ENCODE measurements around the gene PCCA.
"Not testable (repeated sequence)": the region's sequence is repeated elsewhere in the genome, so short reads cannot be mapped to it uniquely, and the experiment has no call there.

Gene PCCA

GRCh38 chr13:100552755-100553154 lies 463.9 kb downstream of the PCCA start:
- no peak for DNase-seq

DNA sequence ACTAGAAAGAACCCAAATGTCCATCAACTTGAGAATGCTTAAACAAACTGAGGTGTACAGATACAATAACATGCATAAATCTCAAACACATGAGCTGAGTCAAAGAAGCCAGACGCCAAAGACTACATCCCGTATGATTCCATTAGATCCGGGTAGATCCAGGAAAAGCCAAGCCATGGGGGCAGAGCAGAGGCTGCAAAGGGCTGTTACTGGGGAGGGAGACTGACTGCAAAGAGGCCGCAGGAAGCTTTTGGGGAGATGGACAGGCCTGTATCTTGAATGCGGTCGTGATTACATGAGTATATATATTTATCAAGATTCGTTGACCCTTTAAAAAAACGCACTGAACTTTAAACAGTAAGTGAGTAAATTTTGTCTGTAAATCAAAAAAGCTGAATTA lies 471.0 kb downstream of the PCCA start:
- DNase-seq, result no peak

DNA sequence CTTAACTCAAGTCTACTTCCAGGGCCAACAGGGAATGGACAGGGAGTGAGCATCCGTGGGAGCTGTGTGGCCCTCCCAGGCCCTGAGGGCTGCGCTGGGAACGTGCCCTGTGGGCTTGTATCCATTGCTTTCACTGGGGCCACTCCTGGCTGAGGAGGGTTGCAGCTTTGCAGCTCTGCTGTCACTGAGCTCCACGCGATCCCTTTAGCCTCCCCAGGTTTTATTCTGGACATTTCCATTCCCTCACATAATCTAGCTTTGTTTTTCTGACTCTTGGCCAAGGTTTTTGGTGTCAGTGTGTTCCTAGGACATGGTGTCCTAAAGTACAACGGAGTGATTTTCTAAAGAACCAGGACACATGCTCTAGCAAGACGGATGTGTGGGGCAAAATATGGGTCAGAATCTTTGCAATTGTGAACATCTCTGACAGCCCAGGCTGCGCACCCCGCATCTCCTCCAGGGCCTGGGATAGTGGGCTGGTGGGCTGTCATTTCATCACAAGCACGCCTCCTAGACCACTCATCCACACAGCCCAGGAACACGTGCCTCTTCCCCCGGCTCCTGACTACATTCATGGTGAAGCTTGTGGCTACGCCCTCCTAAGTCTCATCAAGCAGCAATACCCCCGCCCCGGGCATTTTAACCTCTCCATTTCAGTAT lies 471.7 kb downstream of the PCCA start:
- DNase-seq, result no peak

- DNase-seq, result no peak
These were observed 472.2 kb downstream of the PCCA start for GRCh38 chr13:100561158-100561499.

DNA sequence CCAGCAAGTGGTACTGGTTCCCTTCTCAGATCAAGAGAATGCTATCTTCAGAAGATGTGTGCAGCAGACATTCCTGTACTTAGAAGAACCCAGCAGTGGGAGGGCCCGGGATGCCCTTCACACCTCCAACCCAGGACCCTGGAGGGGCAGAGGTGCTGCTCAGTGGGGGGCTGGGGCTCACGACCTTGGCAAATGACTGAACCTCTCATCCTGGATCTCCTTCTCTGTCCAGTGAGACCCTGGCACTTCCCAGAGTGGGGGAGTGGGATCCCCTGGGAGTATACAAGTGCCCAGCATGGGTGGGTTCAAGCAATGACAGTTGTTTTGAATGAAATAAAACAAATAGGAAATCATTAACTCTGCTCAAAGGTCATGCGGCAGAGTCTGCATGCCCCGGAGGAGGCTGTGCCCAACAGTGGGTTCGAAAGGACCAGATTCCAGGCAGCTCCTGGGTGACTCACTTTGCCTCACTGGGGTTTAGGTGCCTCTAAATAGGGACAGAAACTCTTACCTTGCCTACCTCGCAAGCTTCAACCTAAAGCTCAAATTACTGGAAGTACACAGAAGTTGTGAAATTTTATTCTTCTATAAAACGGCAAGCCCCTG lies 472.8 kb downstream of the PCCA start:
- DNase-seq, result no peak

DNA sequence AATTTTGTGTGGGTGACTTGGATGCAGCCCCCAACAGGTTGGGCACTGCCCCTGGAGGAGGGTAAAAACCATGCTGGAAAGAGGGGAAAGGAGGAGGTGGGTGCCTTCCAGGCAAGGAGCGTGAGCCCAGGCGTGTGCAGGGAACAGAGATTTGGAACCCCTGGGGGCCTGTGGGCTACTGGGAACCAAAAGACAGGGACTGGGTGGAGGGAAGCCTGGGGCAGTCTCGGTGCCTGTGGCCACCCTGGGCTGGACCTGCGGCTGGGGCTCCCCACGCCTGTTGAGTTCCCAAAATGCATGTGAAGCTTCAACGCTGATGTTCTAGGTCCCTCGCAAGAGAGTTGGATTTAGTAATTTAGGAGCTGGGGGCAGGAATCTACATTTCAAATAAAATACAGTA lies 474.9 kb downstream of the PCCA start:
- DNase-seq, result no peak

DNA sequence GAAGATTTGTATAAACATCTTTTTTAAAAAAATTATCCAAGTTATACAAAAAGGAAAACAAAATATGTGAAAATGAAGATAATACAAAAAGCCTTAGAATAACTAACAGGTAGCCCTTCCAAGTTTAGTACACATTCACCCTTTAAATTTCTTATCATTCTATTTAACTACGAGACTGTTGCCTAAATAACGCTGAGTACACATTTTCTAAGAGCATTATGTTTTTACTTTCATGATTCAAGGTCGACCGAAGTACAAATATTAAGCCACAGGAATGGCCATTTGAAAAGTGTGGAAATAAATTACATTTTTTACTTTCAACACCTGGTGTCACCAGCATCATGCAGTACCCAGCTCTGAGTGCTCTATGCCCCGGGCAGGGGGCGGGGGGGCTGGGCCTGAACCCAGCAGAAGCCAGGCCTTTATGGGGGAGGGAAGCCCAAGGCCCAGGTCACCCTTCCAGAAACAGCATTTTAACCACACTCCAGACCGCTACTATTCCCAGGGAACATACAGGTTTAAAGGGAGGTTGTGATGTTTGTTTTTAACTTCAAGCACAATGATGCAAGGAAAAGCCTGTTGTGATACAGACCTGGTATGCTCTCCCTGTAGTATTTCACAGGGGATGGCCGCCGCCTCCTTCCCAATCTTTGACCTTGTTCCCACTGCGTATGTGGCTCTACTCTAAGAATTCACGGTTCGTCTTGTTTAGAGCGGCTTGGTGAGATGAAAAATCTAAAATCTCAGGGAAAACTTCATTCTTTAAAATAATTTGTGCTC lies 475.7 kb downstream of the PCCA start:
- no peak for DNase-seq

- DNase-seq, result no peak
These were observed 476.4 kb downstream of the PCCA start for GRCh38 chr13:100565286-100565685.

DNA sequence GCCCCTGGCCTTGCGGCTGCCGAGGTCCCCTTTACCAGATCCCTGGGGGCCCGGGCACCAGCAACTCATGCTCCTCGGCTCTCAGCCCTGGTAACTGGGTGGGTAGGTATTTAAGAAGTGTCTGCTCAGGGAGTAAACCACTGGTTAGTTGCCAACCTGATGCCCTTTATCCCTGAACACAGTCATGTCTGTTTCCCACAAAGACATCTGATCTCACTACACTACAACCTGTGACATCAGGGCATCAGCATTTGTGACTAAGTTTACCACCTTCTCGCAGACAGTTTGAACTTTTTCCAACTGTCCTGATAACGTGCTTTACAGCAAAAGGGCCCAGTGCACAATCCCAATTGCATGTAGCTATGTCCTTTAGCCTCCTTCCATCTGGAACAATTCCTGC lies 477.6 kb downstream of the PCCA start:
- DNase-seq, result no peak

DNA sequence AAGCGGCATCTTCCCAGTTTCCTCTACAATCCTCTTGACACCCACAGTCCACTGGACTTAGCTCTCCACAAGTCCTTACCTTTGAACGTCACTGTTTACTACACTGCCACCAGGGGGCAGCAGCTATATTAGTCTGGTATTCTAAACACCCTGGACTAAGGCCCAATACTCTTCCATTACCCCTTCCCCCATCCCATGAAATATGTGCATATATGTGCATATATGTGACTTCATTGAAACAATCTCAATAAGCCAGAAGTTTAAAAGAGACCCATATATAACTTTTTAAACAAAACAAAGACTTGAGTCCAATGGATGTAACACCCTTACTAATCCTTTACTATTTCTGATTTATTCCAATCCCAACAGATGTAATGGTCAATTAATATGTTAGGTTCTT lies 484.2 kb downstream of the PCCA start:
- peak; percentile 83 for DNase-seq

DNA sequence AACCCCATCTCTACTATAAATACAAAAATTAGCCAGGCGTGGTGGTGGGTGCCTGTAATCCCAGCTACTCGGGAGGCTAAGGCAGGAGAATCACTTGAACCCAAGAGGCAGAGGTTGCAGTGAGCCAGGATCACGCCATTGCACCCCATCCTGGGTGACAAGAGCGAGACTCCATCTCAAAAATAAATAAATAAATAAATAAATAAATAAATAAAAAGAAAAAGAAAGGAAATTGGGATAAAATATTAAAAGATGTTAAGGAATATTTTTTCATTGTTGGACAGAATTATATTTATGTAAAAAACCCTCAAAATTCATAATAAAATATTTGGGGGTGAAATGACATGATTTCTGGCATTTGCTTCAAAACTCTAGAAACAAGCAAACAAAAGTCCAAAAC lies 488.3 kb downstream of the PCCA start:
- DNase-seq, result not testable (repeated sequence)
